Measurements from ENCODE around the gene BIRC6.

DNA sequence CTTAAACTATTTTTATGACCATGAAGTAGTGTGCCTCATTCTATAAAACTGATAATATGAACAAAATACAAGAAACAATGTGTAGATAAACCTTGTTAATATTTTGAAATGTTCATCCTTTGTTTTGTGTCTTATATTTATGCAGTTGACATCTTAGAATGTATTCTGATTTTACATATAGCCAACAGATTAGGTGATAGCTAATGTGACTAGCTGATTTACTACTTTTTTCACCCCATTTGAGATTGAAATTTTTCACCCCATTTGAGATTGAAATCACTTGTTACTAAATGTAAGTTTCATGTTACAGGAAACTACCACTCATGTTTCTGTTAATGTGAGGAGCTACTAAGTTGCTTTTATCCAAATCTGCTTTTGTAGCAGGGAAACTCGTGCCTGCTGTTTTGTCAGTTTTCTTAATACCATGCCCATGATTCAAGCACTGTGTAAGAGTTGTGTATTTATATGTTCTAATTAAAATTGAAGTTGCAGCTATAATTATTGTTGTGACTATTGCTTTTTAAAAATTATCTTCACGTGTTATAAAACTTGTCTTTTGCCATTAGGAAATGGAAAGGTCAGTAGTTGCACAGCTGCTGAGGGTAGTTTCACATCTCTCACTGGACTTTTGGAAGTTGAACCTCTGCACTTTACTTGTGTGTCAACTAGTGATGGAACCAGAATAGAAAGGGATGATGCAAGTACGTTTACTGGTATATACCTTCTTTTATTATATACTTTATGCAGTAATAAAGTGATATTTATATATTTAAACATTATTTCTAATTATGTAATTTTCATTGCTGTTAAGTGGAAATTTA lies 96.6 kb downstream of the BIRC6 start:
- TF ChIP-seq, protein P1, sequence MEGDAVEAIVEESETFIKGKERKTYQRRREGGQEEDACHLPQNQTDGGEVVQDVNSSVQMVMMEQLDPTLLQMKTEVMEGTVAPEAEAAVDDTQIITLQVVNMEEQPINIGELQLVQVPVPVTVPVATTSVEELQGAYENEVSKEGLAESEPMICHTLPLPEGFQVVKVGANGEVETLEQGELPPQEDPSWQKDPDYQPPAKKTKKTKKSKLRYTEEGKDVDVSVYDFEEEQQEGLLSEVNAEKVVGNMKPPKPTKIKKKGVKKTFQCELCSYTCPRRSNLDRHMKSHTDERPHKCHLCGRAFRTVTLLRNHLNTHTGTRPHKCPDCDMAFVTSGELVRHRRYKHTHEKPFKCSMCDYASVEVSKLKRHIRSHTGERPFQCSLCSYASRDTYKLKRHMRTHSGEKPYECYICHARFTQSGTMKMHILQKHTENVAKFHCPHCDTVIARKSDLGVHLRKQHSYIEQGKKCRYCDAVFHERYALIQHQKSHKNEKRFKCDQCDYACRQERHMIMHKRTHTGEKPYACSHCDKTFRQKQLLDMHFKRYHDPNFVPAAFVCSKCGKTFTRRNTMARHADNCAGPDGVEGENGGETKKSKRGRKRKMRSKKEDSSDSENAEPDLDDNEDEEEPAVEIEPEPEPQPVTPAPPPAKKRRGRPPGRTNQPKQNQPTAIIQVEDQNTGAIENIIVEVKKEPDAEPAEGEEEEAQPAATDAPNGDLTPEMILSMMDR (conservative IDR thresholded peaks at IDR 0.05) = no peak
- TF ChIP-seq EZH2 (IDR thresholded peaks at IDR 0.05; ENCODE audit: low read depth) = no peak

Data from PC-9 (cell line).